Putamen (tissue), 1 donor: ENCODE measurements around the gene PGRMC2.

ENCODE experiments used
- DNase-seq: peaks from one replicate; pipeline ENCODE4 v3.0.0-alpha.2; 2016; ENCODE audit warnings: low spot score

The PGRMC2 gene, protein sequence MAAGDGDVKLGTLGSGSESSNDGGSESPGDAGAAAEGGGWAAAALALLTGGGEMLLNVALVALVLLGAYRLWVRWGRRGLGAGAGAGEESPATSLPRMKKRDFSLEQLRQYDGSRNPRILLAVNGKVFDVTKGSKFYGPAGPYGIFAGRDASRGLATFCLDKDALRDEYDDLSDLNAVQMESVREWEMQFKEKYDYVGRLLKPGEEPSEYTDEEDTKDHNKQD

DNA sequence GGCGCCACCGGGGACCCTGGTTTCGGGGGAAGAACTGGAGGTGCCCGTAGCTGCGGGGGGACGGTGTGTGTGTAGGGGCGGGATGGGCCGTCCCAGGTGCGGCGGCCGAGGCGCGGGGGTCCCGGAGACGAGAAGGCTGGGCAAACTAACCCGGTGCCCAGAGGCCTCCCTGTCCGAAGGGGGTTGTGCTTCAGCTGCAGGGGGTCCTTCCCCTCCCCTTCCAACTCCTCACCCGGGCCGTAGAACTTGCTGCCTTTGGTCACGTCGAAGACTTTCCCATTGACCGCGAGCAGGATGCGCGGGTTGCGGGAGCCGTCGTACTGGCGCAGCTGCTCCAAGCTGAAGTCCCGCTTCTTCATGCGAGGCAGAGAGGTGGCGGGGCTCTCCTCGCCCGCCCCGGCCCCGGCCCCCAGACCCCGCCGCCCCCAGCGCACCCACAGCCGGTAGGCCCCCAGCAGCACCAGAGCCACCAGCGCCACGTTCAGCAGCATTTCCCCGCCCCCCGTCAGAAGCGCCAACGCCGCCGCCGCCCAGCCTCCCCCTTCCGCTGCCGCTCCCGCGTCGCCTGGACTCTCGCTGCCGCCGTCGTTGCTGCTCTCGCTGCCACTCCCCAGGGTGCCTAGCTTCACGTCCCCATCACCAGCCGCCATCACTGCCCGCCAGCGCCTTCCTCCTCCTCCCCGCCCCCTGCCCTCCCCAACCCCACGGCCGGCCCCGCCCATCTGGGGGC is at the start of gene PGRMC2:
Gene PGRMC2 (minus strand): TSS at position 673 of the 730 bp plus-strand sequence. CDS start 23 bp downstream, at position 650.
- no peak for DNase-seq

DNA sequence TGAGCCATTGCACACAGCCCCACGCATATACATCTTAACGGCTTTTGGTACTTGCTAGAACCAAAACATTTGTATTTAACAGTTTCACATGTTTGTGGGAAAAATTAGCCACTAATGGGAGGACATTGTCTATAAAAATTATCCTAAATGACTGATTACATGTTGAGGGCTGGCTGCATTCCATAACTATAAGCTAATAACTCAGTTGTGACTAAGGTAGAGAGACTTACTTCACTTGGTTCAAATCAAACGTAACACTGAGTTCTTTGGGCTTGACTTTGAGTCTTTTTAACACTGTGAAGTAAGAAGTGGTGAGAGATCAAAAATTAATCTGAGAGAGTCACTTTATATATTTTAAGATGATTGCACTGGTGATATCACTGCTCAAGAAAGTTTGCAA is 47.9 kb upstream of the PGRMC2 start:
- DNase-seq, result no peak

DNA sequence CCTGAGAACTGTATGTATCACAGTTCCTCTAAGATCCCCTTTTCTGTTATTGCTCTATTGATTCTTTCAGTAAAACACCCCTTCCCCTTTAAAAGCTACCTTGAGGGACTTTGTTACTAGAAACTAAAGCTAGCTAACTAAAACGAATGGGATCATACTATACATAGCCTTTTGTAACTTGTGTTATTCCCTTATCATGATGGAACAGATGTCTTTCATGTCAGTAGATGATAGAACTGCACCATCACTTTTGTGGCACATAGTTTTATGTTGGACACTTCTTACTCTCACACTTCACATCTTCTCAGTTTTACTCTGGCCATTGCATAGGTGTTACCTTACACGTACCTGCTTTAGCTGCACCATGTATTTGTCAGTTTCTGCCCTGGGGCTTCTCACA is 46.6 kb upstream of the PGRMC2 start:
- no peak for DNase-seq

DNA sequence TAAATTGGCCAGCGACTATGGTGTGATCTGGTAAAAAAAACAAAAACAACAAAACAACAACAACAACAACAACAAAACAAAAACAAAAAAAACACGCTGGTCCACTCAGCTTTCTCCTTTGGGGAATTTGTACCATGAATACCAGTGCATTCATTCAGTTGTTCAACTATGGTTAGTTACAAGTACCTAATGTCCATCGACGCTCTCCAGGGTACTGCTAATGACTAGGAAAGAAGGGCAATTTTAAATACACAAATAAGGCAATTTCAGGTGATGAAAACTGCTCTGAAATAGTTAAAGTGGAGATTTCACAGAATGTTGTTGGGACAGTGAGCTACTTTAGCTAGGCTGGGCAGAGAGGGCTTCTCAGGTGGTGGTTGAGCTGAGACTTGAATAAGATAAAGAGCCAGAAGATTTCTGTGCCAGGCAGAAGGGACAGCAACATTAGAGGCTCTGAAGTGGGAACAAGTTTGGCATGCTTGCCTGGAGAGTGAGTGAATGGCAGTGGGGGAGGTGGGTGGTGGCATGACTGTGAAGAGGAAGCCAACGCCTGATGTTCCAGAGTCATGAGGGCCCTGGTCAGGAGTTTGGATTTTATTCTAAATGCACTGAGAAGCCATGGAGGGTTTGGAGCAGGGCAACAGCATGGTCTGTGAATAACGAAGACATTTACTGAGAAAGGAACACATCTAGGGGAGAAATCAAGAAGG is 45.9 kb upstream of the PGRMC2 start:
- no peak for DNase-seq

DNA sequence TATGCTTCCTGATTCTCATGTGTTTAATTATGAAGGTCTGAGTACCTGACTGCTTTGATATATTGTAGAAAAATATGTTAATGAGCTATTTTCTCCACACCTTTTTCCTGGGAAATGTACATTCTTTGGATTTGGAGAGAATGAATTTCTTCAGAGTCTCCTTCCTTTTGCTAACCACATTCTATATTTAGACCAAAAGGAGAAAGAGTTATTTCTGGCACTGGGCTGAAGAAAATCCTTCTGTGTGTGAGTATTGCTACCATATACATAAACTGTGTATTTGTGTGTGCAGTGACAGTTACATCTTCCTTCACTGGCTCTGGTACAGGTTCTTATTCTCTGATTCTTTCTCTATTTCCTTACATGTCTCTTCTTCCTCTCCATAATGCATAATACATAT is 44.5 kb upstream of the PGRMC2 start:
- no peak for DNase-seq

DNA sequence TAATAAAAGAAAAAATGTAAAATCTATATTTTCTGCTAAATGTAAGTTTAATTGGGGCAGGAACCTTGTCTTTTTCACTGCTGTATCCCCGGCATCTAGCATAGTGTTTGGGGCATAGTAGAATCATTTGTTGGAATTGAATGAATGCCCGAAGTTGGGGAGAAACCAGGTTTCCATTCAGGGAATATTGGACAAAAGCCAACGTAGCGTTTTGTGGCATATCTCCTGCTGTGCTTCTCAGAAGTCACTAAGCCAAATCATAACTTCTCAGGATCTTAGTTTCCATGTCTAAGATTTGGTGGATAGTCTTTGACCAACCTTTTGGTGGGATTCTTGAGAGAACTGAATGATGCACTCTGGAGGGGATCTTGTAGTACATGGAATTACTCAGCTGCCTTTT is 42.0 kb upstream of the PGRMC2 start:
- no peak for DNase-seq

DNA sequence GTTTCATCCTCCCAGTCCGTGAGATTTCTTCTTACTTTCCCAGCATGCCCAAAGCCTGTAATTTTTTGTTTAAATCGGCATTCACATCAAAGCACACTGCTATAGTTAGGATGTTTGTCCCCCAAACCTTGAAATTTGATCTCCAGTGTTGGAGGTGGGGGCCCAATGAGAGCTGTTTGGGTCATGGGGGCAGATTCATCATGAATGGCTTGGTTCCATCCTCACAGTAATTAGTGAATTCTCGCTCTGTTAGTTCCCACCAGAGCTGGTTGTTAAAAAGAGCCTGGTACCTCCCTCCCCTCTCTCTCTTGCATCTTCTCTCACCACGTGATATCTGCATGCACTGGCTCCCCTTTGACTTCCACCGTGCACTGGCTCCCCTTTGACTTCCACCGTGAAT is 40.5 kb upstream of the PGRMC2 start:
- no peak for DNase-seq

DNA sequence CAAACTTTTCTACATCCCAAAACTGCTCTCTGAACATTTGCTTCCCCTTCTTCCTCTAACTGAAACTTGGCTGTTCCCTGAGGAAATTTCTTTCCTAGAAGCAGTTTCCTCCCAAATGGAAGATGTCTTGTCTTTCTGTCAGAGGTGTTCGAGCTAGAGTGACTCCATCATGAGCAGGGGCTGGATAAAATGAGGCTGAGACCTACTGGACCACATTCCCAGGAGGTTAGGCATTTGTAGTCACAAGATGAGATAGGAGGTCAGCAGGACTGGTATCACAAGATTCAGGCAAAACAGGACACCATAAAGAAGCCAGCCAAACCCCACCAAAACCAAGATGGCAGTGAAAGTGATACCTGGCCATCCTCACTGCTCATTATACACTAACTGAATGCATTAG is 35.8 kb upstream of the PGRMC2 start:
- DNase-seq, result no peak

DNA sequence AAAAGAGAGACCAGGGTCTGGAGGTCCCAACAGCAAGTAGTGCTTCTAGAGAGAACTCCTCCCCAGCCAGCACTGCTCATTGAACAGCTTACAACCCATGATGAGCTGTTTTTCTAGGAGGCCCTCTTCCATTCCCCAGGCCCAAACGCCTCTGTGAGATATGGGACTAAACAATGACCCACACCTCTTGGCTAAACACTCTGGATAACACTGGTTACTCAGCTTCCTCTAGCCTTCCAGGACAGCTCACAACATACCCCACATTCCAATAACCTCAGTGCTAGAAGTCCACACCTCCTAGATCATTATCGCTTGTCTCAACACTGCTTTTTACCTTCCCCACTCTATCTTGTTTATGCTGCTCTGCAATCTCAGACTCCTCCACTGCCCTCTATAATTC is 35.4 kb upstream of the PGRMC2 start:
- DNase-seq, result no peak

DNA sequence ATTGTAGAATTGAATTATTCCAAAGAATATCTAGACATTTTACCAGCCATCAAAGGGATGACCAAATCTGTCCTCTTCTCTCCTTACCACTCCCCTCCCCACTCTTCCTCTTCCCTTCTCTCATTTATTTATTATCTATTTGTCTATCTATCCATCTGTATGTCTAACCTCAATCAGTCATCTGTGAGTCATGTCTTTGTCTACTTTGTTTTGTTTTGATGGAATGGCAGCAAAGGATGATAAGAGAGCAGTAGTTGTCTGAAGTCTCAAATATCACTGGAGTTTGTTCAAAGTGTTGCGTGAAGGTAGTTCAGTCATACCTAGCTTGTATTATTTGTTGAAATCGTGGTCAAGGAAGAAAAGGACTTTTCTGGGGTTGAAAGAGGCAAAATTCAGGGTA is 34.7 kb upstream of the PGRMC2 start:
- no peak for DNase-seq

DNA sequence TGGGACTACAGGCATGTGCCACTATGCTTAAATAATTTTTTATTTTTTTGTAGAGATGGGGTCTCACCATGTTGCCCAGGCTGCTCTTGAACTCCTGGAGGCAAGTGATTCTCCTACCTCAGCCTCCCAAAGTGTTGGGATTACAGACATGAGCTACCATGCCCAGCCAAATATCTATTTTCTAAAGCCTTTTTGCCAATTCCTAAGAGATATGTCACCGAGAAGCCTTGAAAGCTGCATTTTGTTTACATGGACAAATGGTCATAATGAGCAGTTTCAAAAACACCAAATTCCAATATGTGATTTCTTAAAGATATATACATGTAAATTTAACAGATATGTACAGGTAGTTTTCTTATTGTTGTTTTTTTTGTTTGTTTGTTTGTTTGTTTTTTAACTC is 33.0 kb upstream of the PGRMC2 start:
- DNase-seq, result no peak

DNA sequence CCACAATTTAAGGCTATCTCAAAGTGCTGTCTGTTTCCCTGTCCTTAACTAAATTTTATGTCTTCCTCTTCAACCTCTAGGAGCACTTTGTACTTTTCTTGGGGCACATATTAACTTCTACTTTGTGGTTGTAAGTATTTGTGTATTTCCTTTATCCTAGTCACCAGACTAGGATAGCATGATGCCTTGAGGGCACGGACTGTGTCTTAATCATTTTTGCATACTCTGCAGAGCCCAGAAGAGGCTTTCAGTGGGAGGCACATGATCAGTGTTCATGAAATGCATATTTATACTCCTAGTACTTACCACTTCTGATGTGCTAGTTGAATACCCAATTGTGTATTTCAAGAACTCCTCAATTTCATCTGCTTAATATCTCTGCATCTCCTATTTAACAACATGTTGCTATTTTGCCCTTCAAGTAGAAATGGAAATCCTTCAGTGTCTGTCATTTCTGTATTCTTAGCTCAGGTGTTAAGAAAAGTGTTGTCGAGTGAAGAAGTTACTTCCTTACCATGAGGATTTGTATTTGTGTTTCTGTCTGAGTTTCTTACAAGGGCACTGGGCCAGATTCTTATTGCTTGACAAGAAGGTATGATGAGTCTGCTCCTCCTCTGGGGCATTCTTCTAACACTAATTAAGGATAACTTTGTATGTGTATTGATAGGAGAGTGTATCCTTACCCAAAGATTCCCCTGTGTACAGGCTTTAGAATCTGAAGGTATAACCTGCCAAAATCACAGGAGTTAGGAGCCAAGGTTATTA is 28.3 kb upstream of the PGRMC2 start:
- DNase-seq, result no peak

DNA sequence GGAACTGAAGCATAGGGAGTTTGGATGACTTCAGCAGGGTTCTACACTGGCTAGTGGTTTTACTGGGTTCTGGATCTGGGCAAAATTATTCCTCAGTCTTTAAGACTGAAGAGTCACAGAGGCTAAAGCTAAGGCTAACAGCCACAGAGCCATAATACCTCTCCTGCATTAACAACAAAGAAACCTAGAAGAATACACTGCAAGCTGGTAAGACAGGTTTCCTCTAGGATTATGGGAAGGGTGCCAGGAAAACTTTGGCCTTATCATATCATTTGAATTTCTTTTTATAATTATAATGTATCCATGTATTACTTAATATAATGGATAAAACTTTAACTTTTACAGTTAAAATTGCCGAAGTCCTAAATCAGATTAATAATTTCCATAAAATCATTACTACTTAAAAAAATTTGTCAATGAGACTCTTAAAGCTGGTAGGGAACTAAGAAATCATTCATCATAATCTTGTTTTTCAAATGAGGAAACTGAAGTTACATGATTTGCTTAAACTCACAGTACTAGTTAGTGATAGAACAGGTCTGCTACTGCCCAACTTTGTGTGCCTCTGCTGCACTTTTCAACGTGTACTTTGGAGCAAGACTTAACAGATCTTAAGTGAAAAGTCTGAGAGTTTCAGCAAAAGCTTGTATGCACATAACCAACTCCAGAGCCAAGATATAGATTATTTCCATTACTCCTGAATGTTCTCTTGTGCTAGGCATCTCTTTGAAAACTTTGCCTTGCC is 24.2 kb upstream of the PGRMC2 start:
- no peak for DNase-seq

DNA sequence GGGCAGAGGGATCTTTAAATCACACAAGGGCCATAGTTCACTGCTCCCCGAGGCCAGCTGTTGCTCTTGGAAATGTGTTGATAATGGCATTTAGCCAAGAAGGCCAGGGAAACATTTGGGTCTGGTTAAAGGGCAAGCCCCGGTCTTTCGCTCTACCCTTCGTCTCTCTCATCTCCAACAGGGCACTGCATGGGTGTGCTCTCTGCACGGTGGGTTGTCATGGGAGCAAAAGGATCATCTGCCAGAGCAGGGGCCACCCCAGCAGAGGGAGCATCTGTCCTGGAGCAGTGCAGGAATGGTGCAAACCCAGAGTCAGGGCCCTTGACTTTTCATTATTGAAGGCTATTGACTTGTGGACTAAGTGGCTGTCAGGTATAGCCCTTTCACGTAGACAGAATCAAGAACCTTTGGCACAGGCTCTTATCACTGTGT is 22.7 kb upstream of the PGRMC2 start:
- DNase-seq, result no peak

DNA sequence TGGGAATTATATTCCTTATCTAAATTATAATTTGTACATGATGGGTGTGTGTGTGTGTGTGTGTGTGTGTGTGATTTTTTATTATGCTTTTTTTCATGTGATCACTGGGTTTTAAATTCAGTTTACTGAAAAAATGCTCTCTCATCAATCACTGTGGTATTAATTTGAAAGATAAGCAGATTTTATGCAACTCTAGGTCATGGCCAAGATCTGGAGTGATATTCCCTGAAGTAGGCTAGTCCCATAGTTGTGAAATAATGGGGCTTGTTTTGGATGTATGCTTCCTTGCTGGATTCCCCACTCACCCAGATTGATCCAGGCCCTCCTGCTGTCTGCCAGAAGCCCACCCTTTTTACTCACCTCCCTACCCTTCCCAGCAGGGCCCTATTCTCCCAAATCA is 22.0 kb upstream of the PGRMC2 start:
- DNase-seq, result no peak

DNA sequence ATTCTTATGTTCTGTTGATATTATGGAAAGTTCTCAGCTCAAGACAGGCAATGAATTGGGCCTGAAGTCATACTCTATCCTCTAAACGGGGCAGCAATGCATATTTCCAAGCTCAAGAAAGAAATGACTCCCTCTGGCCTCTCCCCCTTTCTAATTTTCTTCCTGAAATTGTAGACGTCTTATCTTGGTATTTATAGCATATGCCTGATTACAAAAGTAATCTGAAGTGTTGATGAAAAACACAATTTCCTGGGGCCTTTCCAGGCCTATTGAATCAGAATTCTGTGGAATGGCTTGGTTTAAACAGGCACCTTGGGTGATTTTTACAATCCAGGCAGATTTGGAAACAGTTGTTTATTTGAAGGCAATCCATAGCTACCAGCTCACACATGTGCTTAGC is 21.4 kb upstream of the PGRMC2 start:
- DNase-seq, result no peak

DNA sequence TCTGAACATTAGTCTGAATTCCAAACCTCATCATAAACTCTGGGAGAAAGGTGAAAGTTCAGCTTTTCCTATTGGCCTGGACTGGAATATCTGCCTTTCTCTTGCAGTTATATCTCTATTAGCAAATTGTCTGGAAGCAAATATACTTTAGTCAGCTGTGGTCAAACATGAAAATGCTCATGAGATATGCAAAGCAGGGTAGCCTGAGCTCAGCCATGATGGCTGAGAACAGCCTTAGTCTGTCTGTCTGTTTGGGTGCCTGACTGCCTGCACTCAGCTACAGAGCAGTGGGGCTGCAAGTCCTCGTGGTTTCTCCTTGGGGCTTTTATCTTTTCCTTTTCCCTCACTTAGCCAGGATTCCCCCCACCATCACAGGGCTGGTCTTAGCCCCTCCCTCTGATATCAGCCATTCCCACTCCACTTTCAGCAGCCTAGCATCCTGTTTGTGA is 19.5 kb upstream of the PGRMC2 start:
- DNase-seq, result no peak

DNA sequence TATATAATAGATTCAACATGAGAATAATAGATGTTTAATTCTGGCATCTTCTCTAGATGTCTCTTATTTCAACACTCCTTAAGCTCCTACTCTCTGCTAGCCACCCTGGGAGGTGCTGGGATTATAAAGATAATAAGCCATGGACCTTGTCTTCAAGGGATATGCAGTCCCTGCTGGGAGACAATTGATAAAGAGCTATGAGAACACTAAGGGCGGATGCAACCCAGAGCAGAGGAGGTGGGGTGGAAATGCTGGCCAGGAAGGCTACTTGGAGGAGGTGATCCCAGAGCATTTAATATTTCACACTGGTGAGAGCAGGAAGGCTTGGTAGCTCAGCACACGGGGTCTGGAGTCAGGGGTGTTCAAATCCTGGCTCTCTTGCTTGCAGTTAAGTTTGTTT is 18.3 kb upstream of the PGRMC2 start:
- no peak for DNase-seq

DNA sequence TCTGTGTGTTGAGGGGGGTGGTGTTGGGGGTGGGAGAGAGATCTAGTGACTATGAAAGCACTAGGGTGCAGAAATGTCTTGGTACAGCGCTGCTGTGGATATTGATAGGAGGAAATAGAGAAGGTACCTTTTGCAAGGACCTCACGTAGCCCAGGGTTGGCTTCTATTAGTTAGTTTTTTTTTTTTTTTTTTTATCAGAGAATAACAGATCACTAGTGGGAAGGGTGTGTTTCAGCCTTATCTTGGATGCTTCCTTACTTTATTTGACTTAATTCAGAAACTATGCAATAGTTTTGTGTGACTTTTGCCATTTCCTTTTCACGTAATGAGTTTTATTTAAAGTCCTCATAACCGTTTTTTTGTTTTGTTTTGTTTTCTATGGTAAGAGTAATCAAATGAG is 16.4 kb upstream of the PGRMC2 start:
- DNase-seq, result no peak

DNA sequence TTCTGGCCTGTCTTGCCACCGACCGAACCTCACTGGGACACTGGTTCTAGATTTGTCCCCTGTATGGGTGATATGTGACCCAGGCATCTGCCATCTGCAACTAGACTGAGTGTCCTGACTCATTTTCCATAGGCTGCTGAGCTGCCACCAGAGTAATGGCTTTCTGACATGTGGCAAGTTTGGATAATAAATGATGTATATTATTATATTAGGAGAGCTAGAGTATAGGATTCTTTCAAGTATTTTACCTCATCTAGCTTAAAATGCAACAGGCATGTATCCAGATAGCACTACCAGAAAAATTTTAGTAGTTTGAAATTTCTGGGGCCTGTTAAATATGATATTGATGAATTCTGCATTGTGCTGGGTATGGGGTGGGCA is 15.8 kb upstream of the PGRMC2 start:
- no peak for DNase-seq

DNA sequence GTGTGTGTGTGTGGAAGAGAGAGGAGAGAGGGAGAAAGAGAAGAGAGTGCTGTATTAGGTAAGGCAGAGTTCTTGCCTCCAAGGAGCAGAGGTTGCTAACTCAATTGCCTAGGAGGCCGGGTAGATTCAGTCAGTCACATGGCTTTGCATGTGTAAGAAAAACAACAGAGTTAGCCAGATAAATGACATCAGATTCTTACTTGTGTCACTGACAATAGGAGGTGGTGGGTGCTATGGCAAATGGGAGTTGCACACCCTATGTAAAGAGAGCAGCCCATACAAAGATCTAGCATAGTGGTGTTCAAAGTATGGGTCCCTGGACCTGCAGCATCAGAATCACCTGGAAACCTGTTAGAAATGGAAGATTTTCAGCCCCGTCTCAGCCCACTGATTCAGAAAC is 14.4 kb upstream of the PGRMC2 start:
- DNase-seq, result no peak

DNA sequence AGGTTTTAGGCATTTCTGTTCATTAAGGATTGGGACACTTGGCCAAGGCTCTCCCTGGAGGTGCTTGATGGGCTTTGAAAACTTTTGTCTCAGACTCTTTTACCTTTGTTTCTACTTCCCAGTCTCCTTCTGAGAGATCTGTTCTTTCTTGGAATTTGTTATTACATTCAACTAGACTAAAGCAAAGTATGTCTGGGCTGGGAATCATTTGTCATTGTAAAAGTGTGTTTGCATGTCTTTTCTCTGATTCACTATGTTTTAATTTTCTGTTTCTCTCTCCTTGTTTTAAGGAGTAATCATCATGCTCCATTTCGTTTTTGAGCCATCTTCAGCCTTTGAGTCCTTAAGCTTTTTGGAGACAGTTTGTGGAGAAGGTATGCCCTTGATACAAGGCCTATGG is 12.2 kb upstream of the PGRMC2 start:
- DNase-seq, result no peak
